LNCaP clone FGC (cell line): ENCODE results near the gene MAP4K4.

Experiments used
- DNase-seq: peaks from one replicate; pipeline ENCODE4 v3.0.0-alpha.2; 2011; ENCODE audit warnings: low read depth
- H3K4me3 ChIP-seq: 2 replicates; pipeline ENCODE4 v1.5.1; 2011; ENCODE audit warnings: mild to moderate bottlenecking, low read depth, low read length, control low read depth
- CTCF ChIP-seq: IDR thresholded peaks from 2 replicates; pipeline ENCODE4 v1.5.1; 2012; ENCODE audit warnings: mild to moderate bottlenecking; ENCODE audit not compliant: control insufficient read depth, insufficient read depth; ENCODE audit errors: extremely low read depth

The MAP4K4 gene

DNA sequence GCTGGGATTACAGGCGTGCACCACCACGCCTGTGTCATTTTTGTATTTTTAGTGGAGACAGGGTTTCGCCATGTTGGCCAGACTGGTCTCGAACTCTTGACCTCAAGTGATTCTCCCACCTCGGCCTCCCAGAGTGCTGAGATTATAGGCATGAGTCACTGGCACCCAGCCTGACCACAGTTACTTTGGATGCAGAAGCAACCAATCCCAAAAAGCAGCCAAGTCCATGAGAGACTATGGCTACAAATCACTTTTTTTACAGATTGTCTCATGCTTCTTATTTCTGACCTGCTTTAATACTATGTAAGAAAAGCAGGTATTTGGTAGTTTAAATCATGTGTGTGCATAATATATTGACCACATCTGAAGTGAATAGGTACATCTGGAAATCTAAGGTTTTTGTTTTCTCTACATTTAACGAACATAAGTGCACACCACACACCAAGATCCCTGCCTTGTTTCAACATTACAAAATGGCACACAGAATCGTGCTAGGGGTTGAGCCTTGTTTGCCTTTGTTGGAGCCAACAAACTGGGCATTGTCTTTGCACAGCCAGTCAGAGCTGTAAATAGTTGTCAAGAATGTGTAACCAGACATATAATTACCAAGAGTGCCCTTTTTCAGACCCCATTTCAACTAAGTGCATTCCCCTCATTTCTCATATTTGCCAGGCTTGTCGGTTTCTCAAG is 18.3 kb upstream of the MAP4K4 start:
- no peak for DNase-seq
- H3K4me3 ChIP-seq: no peak overlapping the region
- TF ChIP-seq CTCF: no peak

DNA sequence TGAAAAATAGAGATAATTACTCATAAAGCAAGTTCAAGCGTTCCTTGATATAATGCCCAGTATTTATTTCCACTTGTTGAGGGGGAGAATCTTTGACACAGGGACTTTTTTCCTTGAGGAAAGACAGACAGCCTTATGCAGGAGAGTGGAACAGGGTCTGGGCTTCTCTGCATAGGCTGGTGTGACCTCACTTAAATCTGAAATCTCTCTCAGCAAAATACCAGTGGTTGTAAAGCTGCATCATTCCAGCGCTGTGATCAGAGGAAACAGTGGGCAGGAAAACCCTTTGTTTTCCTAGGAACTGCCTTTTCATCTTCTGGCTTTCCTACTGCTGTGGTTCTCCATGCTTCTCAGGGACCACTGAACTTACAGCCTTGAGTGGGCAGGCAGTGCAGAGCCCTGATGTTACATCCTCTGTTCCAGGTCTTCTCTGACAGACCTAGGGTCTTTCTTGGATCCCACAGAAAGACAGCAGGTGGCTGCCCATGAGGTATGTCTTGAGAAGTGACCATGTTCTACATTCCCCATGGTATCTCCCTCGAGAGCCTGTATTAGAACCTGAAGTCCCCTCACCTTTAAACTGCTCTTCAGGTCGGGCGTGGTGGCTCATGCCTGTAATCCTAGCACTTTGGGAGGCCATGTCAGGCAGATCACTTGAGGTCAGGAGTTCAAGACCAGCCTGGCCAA is 17.6 kb upstream of the MAP4K4 start:
- no peak overlapping the region for H3K4me3 ChIP-seq
- no peak for DNase-seq
- no peak for TF ChIP-seq CTCF

GRCh38 chr2:101682311-101682710 is 15.2 kb upstream of the MAP4K4 start:
- no peak for TF ChIP-seq CTCF
- DNase-seq: no peak
- H3K4me3 ChIP-seq: no peak overlapping the region

DNA sequence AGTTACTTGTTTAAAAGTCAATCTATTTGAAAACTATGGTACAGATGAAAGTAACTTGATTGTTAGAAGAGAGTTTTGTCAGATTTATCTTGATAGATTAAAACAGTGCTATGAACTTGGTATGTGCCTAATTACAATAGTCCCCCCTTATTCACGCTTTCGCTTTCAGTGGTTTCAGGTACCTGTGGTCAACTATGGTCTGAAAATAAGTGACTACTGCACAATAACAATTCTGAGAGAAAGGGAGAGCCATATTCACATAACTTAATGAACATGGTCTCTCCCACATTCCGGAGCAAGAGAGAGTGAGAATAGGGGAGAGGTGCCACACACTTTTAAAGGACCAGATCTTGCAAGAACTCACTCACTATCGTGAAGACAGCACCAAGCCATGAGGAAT is 13.2 kb upstream of the MAP4K4 start:
- H3K4me3 ChIP-seq: no peak overlapping the region
- DNase-seq: no peak
- no peak for TF ChIP-seq CTCF

- no peak overlapping the region for H3K4me3 ChIP-seq
- no peak for TF ChIP-seq CTCF
- no peak for DNase-seq
These were observed 9.2 kb upstream of the MAP4K4 start for GRCh38 chr2:101688261-101688660.

DNA sequence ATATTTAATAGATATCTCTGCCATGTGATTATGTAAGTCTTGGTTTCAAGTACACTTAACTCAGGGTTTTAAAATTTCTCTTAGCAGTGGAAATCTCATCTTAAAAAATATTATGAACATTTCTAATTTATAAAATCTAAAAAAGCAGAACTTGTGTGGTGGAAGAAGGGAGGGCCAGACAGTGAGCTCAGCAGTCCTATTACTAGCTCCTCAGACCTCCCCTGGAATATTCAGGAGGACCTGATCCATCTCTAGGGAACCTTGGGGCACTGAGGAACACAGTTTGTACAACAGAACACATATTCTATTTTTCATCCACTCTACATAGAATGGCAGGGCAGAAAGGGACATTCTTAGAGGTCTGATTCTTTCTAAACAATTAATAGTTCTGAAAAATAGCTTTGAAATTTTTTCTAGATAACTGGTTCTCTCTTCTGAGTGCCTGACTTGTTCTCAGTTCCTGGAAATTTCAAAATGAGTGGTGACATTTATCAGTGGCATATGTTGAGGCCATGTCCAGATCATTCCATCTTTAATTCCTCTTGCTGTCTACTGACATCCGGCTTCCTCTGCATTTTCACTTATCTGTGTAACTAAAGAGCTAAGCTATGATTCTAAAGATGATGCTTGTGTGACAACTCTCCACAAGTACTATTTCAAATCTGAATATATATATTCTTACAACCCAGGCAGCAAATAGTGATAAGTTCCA is 8.2 kb upstream of the MAP4K4 start:
- no peak overlapping the region for H3K4me3 ChIP-seq
- no peak for DNase-seq
- TF ChIP-seq CTCF: no peak
